Measurements from ENCODE around the gene CD300H.

DNA sequence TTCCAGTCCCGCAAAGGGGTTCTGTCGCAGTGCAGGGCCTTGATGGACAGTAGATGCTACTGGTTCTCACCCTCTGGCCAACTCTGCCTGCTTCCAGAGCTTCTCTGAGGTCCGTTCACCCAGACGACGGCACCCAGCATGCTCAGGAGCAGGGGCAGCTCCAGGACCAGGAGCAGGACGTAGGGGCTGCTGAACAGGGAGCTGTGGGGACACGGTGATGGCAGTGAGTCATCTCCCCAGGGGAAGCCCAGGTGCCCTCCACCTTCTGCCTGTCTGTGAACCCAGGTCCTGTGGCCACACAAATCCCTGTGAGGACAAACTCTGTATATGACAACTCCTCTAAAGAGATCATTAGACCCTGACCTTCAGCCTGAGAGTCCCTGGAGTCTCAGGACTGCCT lies 18.0 kb downstream of the CD300H start:
- no peak for TF ChIP-seq RAD21 (IDR thresholded peaks at IDR 0.05; ENCODE audit: low read depth)
- TF ChIP-seq, protein P1, sequence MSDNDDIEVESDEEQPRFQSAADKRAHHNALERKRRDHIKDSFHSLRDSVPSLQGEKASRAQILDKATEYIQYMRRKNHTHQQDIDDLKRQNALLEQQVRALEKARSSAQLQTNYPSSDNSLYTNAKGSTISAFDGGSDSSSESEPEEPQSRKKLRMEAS (IDR thresholded peaks at IDR 0.05): no peak
- TF ChIP-seq, protein P2, sequence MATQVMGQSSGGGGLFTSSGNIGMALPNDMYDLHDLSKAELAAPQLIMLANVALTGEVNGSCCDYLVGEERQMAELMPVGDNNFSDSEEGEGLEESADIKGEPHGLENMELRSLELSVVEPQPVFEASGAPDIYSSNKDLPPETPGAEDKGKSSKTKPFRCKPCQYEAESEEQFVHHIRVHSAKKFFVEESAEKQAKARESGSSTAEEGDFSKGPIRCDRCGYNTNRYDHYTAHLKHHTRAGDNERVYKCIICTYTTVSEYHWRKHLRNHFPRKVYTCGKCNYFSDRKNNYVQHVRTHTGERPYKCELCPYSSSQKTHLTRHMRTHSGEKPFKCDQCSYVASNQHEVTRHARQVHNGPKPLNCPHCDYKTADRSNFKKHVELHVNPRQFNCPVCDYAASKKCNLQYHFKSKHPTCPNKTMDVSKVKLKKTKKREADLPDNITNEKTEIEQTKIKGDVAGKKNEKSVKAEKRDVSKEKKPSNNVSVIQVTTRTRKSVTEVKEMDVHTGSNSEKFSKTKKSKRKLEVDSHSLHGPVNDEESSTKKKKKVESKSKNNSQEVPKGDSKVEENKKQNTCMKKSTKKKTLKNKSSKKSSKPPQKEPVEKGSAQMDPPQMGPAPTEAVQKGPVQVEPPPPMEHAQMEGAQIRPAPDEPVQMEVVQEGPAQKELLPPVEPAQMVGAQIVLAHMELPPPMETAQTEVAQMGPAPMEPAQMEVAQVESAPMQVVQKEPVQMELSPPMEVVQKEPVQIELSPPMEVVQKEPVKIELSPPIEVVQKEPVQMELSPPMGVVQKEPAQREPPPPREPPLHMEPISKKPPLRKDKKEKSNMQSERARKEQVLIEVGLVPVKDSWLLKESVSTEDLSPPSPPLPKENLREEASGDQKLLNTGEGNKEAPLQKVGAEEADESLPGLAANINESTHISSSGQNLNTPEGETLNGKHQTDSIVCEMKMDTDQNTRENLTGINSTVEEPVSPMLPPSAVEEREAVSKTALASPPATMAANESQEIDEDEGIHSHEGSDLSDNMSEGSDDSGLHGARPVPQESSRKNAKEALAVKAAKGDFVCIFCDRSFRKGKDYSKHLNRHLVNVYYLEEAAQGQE (IDR thresholded peaks at IDR 0.05; ENCODE audit: low read depth): no peak
- no peak for TF ChIP-seq YY1 (IDR thresholded peaks at IDR 0.05; ENCODE audit: low read depth)
- TF ChIP-seq TEAD4 (IDR thresholded peaks at IDR 0.05): no peak
- no peak for TF ChIP-seq TCF12 (IDR thresholded peaks at IDR 0.05; ENCODE audit: low read depth)

All from Ishikawa (cell line).